ENCODE measurements around the gene IQGAP2.
"Not testable (repeated sequence)": the region's sequence is repeated elsewhere in the genome, so short reads cannot be mapped to it uniquely, and the experiment has no call there.

IQGAP2 gene

GRCh38 chr5:76513476-76513875, 110.4 kb downstream of the IQGAP2 start:
- FAIRE-seq, result no peak

- no peak for FAIRE-seq
These were observed 111.2 kb downstream of the IQGAP2 start for GRCh38 chr5:76514292-76514691.

GRCh38 chr5:76514713-76515112, 111.6 kb downstream of the IQGAP2 start:
- no peak for FAIRE-seq

GRCh38 chr5:76517334-76517733, 114.2 kb downstream of the IQGAP2 start:
- FAIRE-seq, result no peak

GRCh38 chr5:76518246-76518645, 115.2 kb downstream of the IQGAP2 start:
- not testable (repeated sequence) for FAIRE-seq

GRCh38 chr5:76521240-76521758, 118.2 kb downstream of the IQGAP2 start:
- FAIRE-seq, result no peak

- no peak for FAIRE-seq
These were observed 119.2 kb downstream of the IQGAP2 start for GRCh38 chr5:76522103-76522935.

- no peak for FAIRE-seq
These were observed 121.2 kb downstream of the IQGAP2 start for GRCh38 chr5:76524101-76524835.

GRCh38 chr5:76524868-76525267, 121.8 kb downstream of the IQGAP2 start:
- FAIRE-seq, result no peak

GRCh38 chr5:76525956-76526355, 122.9 kb downstream of the IQGAP2 start:
- FAIRE-seq, result no peak

GRCh38 chr5:76526950-76527583, 124.0 kb downstream of the IQGAP2 start:
- no peak for FAIRE-seq

GRCh38 chr5:76527685-76528161, 124.6 kb downstream of the IQGAP2 start:
- FAIRE-seq, result no peak

- FAIRE-seq, result no peak
These were observed 125.7 kb downstream of the IQGAP2 start for GRCh38 chr5:76528547-76529331.

- FAIRE-seq, result no peak
These were observed 126.6 kb downstream of the IQGAP2 start for GRCh38 chr5:76529464-76530344.

GRCh38 chr5:76532052-76532451, 129.0 kb downstream of the IQGAP2 start:
- no peak for FAIRE-seq

GRCh38 chr5:76532973-76533372, 129.9 kb downstream of the IQGAP2 start:
- FAIRE-seq, result no peak

GRCh38 chr5:76535577-76535976, 132.5 kb downstream of the IQGAP2 start:
- FAIRE-seq, result no peak

- no peak for FAIRE-seq
These were observed 134.0 kb downstream of the IQGAP2 start for GRCh38 chr5:76537073-76537543.

- no peak for FAIRE-seq
These were observed 139.2 kb downstream of the IQGAP2 start for GRCh38 chr5:76542241-76542640.

GRCh38 chr5:76542887-76543690, 140.0 kb downstream of the IQGAP2 start:
- FAIRE-seq, result no peak

All from endometrium (tissue), 2 donors.